PC-3 (cell line): ENCODE results near the gene SLIT1. TPM values are rescaled to one million over a fixed set of nuclear protein-coding genes. Genes with fewer than 3 reads are reported as not detected.

Source experiments
- ATAC-seq: fragments of 200-7000 bp; cut with Tn5 transposase; 2 replicates; pipeline ENCODE4 v1.9.1; 2020; ENCODE audit warnings: mild to moderate bottlenecking, moderate library complexity
- BruUV-seq: library from RNA; stranded (reverse); fragments of 400-500 nt; replicated peaks from 2 replicates; lab custom pipeline; 2021; lab: Mats Ljungman, UMichigan
- CTCF ChIA-PET: fragments of 300-600 bp; sonication (Branson Sonifier 250); formaldehyde crosslinking; loops from one replicate; lab custom pipeline; 2022; ENCODE audit warnings: antibody characterized with exemption; lab: Charles Lee
- POLR2A ChIA-PET: fragments of 300-600 bp; sonication (Branson Sonifier 250); formaldehyde crosslinking; loops from one replicate; lab custom pipeline; 2022; ENCODE audit warnings: antibody characterized with exemption; ENCODE audit not compliant: unreplicated experiment; lab: Charles Lee
- DNase-seq: peaks from one replicate; pipeline ENCODE4 v3.0.0-alpha.2; 2015
- H2AFZ ChIP-seq: fragments of 300-600 bp; sonication (generic); 2 replicates; pipeline ENCODE4 v1.6.0; 2016; ENCODE audit warnings: antibody characterized with exemption, low read length
- H3F3A ChIP-seq: fragments of 300-600 bp; sonication (generic); one replicate; pipeline ENCODE4 v1.6.0; 2017; ENCODE audit warnings: antibody characterized with exemption, low read length, control low read depth, mild to moderate bottlenecking; ENCODE audit not compliant: unreplicated experiment
- H3K27ac ChIP-seq: fragments of 300-600 bp; sonication (generic); 2 replicates; pipeline ENCODE4 v1.5.1; 2016; ENCODE audit warnings: mild to moderate bottlenecking, low read length
- H3K27me3 ChIP-seq: fragments of 300-600 bp; sonication (generic); 2 replicates; pipeline ENCODE4 v1.6.1; 2016; ENCODE audit warnings: low read length, mixed read lengths
- H3K36me3 ChIP-seq: fragments of 300-600 bp; sonication (generic); 2 replicates; pipeline ENCODE4 v1.6.1; 2016; ENCODE audit warnings: low read depth, mixed run types, low read length, mixed read lengths
- H3K4me1 ChIP-seq: fragments of 300-600 bp; sonication (generic); 2 replicates; pipeline ENCODE4 v1.5.1; 2016; ENCODE audit warnings: low read length; ENCODE audit not compliant: insufficient read depth
- H3K4me2 ChIP-seq: fragments of 300-600 bp; sonication (generic); 2 replicates; pipeline ENCODE4 v1.6.0; 2016; ENCODE audit warnings: low read length
- H3K4me3 ChIP-seq: fragments of 300-600 bp; sonication (generic); 2 replicates; pipeline ENCODE4 v1.5.1; 2016; ENCODE audit warnings: mild to moderate bottlenecking, low read length, mixed read lengths
- H3K79me2 ChIP-seq: fragments of 300-600 bp; sonication (generic); 2 replicates; pipeline ENCODE4 v1.6.1; 2017; ENCODE audit warnings: low read length, mixed read lengths
- H3K9ac ChIP-seq: fragments of 300-600 bp; sonication (generic); 2 replicates; pipeline ENCODE4 v1.6.0; 2016; ENCODE audit warnings: mild to moderate bottlenecking, low read length
- H3K9me2 ChIP-seq: fragments of 300-600 bp; sonication (generic); replicated peaks from 2 replicates; pipeline ENCODE4 v1.6.1; 2016; ENCODE audit warnings: mixed run types, low read length, mixed read lengths
- H3K9me3 ChIP-seq: fragments of 300-600 bp; sonication (generic); 2 replicates; pipeline ENCODE4 v1.6.1; 2016; ENCODE audit warnings: low read length, mixed read lengths
- H4K20me1 ChIP-seq: fragments of 300-600 bp; sonication (generic); 2 replicates; pipeline ENCODE4 v1.6.1; 2016; ENCODE audit warnings: low read length, mixed read lengths
- CTCF ChIP-seq: fragments of 300-600 bp; sonication (generic); conservative IDR thresholded peaks from 2 replicates; pipeline ENCODE4 v1.5.1; 2017; ENCODE audit warnings: antibody characterized with exemption, low read depth, mild to moderate bottlenecking, low read length
- EZH2 ChIP-seq: fragments of 300-600 bp; sonication (generic); IDR thresholded peaks from one replicate; pipeline ENCODE4 v1.6.1; 2017; ENCODE audit warnings: antibody characterized with exemption, mild to moderate bottlenecking, low read length; ENCODE audit not compliant: unreplicated experiment
- EZH2phosphoT487 ChIP-seq: fragments of 300-600 bp; sonication (generic); IDR thresholded peaks from 2 replicates; pipeline ENCODE4 v1.6.1; 2018; ENCODE audit warnings: mild to moderate bottlenecking, antibody characterized with exemption, low read length, borderline replicate concordance
- intact Hi-C: fragments of 100-400 bp; cut with micrococcal nuclease; formaldehyde crosslinking; loops from 2 replicates; pipeline ENCODE4 v1.9.0; 2023
- total RNA-seq: library from RNA; depleted of rRNA; stranded (reverse); fragments of >200 nt; gene quantifications from 2 replicates; pipeline ENCODE4 v1.2.3, GENCODE V29; 2014

Gene SLIT1
- total RNA-seq, 1 experiment from 2014 or later = not detected

GRCh38 chr10:97211229-97211628, 25.5 kb upstream of the SLIT1 start:
- Histone ChIP-seq H3K9me2 (no peaks in the 10 kb centered on the region), H3K4me3 (no peak overlapping the region), H3K79me2 (no peaks in the 10 kb centered on the region), H3K4me1 (no peaks in the 10 kb centered on the region), H4K20me1 (no peaks in the 10 kb centered on the region), H3K9me3 (no peaks in the 10 kb centered on the region), H3K9ac (no peak overlapping the region), H3K36me3 (no peaks in the 10 kb centered on the region; the same call in 1 of the 2 replicates), H3K27ac (no peak overlapping the region), H3K4me2 (no peak overlapping the region), H3K27me3 (no peaks in the 10 kb centered on the region), H2AFZ (no peak overlapping the region), H3F3A (no peaks in the 10 kb centered on the region)
- no TSS peak for BruUV-seq
- DNase-seq (no peak), ATAC-seq (no peak)
- TF ChIP-seq EZH2phosphoT487 (no peak), CTCF (no peak), EZH2 (no peak)
- intact Hi-C loops = loop anchor here (2.0 kb wide), 1 partner anchor 138 kb away; no protein-coding TSS in a partner anchor
- POLR2A ChIA-PET = no interaction called here
- CTCF ChIA-PET = interaction anchor here (1.1 to 1.7 kb wide), 3 partner anchors 130 to 138 kb away, joined by 3 to 27 read pairs (median 3); no protein-coding TSS in a partner anchor

GRCh38 chr10:97210543-97210960, 24.8 kb upstream of the SLIT1 start:
- H3K79me2 ChIP-seq = no peaks in the 10 kb centered on the region
- H3K27me3 ChIP-seq = no peaks in the 10 kb centered on the region
- intact Hi-C loops = loop anchor here (1.0 to 2.0 kb wide), 2 partner anchors 72 to 138 kb away; no protein-coding TSS in a partner anchor
- H3K9me3 ChIP-seq = no peaks in the 10 kb centered on the region
- no peaks in the 10 kb centered on the region for H3K9me2 ChIP-seq
- ATAC-seq (peak; percentile 64; the same call in 1 of the 2 replicates), DNase-seq (peak; percentile 81)
- no peak overlapping the region for H3K4me3 ChIP-seq
- H3K27ac ChIP-seq = no peak overlapping the region
- no peak overlapping the region for H3K9ac ChIP-seq
- ChIA-PET POLR2A (no interaction called here), CTCF (interaction anchor here (0.6 to 1.7 kb wide), 9 partner anchors 14 to 295 kb away, joined by 3 to 27 read pairs (median 3); no protein-coding TSS in a partner anchor)
- no peaks in the 10 kb centered on the region for H3K4me1 ChIP-seq
- TF ChIP-seq EZH2phosphoT487 = no peak
- no peak for TF ChIP-seq EZH2
- peak; percentile 89 for TF ChIP-seq CTCF
- no peaks in the 10 kb centered on the region for H4K20me1 ChIP-seq
- no peak overlapping the region for H2AFZ ChIP-seq
- H3F3A ChIP-seq = no peaks in the 10 kb centered on the region
- no peaks in the 10 kb centered on the region; the same call in 1 of the 2 replicates for H3K36me3 ChIP-seq
- no peak overlapping the region for H3K4me2 ChIP-seq
- no TSS peak for BruUV-seq

- no peak overlapping the region for H3K4me3 ChIP-seq
- H3K27me3 ChIP-seq = no peaks in the 10 kb centered on the region
- no peaks in the 10 kb centered on the region for H3K9me3 ChIP-seq
- ChIA-PET CTCF (interaction anchor here (0.5 kb wide), 1 partner anchor 71 kb away, joined by 3 read pairs; no protein-coding TSS in a partner anchor), POLR2A (no interaction called here)
- no peaks in the 10 kb centered on the region for H3K4me1 ChIP-seq
- ATAC-seq = no peak
- no peaks in the 10 kb centered on the region for H3K79me2 ChIP-seq
- DNase-seq = no peak
- no peaks in the 10 kb centered on the region for H3K9me2 ChIP-seq
- no peak overlapping the region for H3K9ac ChIP-seq
- no peak overlapping the region for H2AFZ ChIP-seq
- H4K20me1 ChIP-seq = no peaks in the 10 kb centered on the region
- no peak overlapping the region for H3K27ac ChIP-seq
- H3F3A ChIP-seq = no peaks in the 10 kb centered on the region
- no peak overlapping the region for H3K4me2 ChIP-seq
- H3K36me3 ChIP-seq = no peaks in the 10 kb centered on the region; the same call in 1 of the 2 replicates
- no TSS peak for BruUV-seq
- TF ChIP-seq EZH2 = no peak
- TF ChIP-seq CTCF = no peak
- no peak for TF ChIP-seq EZH2phosphoT487
- intact Hi-C loops = no loop called here
Observed at GRCh38 chr10:97207756-97208346, 22.1 kb upstream of the SLIT1 start.
